GM12892 (cell line): ENCODE measurements around the gene APEX1.

Source experiments
- DNase-seq: peaks from one replicate; pipeline ENCODE4 v3.0.0; 2011; ENCODE audit not compliant: insufficient read length
- FAIRE-seq: peaks from 2 replicates; lab custom pipeline; 2011; peaks lifted over from hg19 to GRCh38; lab: Jason Lieb, UNC
- POLR2A ChIP-seq: IDR thresholded peaks from 2 replicates; pipeline ENCODE4 v1.6.1; 2011; ENCODE audit warnings: low read depth, low read length, control low read depth
- POLR2AphosphoS5 ChIP-seq: IDR thresholded peaks from 2 replicates; pipeline ENCODE4 v1.6.1; 2011; ENCODE audit warnings: low read depth, low read length, control low read depth
- TAF1 ChIP-seq: IDR thresholded peaks from 2 replicates; pipeline ENCODE4 v1.6.1; 2011; ENCODE audit warnings: low read depth, mild to moderate bottlenecking, control low read depth, low read length, borderline replicate concordance

Gene APEX1

DNA sequence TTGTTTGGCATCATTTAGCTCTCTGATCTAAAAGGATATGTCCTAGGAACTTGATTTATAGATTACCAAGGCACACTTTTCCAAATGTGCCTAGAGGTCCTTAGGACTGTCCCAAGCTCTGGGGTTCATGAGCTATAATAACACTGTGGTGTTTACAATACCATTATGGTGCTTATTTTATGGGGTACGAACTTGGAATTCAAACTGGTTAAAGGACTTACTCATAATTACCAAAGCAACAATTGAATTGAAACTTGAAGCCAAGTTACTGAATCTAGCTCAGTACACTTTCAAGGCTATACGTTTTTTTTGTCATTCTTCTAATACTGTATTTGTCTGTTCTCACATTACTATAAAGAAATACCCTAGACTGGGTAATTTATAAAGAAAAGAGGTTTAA is 32.1 kb upstream of the APEX1 start:
- FAIRE-seq: no peak
- TF ChIP-seq TAF1: no peak
- TF ChIP-seq POLR2A: no peak
- TF ChIP-seq POLR2AphosphoS5: no peak
- DNase-seq: no peak

DNA sequence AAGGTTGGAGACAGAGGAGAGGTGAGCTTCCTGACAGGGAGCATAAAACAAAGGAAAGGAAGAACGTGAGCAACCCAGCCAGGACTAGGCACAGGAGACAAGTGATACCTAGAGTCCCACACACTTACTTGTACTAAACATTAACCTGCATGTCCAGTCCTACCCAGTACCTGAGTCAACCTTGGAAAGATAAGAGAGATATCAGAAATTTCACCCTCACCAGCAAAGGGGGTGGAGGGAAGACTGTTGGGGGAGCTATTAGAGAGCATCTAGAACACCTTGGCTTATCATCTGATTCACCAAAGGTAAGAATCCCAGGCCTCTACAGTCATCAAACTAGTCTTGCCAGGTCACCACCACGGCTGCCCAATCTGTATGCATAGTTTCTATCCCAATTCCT is 30.2 kb upstream of the APEX1 start:
- FAIRE-seq (no peak), DNase-seq (no peak)
- TF ChIP-seq POLR2AphosphoS5: no peak
- no peak for TF ChIP-seq TAF1
- no peak for TF ChIP-seq POLR2A

DNA sequence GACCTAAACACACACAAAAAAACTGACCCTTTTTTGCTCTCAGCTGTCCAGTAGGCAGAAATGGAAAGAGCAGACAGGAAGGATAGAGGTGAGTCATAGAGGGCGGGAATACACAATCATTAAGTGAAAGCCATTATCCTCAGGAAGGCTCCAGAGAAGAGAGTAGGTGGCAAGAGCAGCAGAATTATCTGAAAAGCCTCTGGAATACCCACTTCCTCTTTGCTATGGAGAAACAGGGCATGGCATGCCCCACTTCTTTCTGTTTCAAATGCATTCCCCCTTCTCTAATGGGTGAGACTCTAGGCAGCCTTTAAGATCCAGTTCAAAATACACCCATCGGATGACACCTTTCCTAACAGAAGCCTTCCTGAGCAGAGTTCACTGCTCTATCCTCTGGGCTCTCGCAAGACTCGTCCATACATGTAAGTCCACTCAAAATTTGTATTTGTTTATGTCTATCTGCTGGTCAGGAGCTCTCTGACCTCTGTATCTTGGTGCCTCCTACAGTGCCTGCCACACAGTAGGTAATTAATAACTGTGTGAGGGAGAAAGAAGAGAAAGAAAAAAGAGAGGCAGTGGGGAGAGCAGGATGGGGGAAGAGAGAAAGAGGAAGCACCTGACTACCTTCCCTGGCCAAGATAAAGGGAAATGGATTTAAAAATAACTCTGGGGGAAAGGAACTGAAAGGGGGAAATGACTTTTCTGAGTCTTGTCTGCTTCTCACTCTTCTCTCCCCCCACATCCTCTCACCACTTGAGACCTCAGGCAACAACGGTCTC is 27.6 kb upstream of the APEX1 start:
- TF ChIP-seq TAF1 (no peak), POLR2A (no peak), POLR2AphosphoS5 (no peak)
- peak; percentile 52 for DNase-seq
- FAIRE-seq: peak; percentile 94

DNA sequence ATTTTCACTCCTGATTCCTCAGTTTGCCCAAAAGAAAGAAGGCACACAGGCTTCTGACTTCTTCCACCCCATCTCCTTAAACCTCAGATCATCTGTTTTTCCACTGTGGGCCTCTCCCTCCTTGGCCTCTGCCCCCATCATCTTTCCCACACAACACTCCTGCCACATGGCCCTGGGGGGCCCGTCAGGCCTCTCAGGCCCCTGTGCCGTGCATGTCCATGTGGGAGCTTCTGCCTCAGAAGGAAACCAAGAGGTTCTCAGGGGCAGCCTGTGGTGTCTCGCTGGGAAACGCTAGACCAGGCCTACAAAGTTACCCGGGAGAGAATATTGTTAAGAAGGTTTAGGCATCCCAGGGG is 27.0 kb upstream of the APEX1 start:
- 0 out of 2 replicates have a peak, but pooled peaks have one; percentile 38 for TF ChIP-seq POLR2AphosphoS5
- no peak for TF ChIP-seq TAF1
- DNase-seq (no peak), FAIRE-seq (no peak)

DNA sequence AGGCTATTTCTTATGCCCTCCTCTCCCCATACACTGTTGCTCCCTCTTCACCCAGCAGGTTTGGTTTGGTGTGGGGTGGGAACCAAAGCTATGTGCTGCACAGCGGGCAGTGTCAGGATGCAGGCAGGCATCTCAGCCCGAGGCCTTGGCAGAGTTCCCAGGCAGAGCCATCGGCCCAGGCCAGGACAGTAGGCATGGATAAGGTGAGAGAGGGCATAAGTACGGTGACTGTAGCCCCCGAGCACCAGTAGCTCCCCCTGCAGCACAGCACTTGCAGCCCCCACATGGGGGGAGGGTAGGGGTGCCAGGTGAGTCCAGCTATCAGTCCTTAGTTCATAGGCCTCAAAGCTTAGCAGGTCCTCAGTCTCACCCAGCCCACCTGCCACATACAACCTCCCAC is 26.2 kb upstream of the APEX1 start:
- DNase-seq (no peak), FAIRE-seq (no peak)

DNA sequence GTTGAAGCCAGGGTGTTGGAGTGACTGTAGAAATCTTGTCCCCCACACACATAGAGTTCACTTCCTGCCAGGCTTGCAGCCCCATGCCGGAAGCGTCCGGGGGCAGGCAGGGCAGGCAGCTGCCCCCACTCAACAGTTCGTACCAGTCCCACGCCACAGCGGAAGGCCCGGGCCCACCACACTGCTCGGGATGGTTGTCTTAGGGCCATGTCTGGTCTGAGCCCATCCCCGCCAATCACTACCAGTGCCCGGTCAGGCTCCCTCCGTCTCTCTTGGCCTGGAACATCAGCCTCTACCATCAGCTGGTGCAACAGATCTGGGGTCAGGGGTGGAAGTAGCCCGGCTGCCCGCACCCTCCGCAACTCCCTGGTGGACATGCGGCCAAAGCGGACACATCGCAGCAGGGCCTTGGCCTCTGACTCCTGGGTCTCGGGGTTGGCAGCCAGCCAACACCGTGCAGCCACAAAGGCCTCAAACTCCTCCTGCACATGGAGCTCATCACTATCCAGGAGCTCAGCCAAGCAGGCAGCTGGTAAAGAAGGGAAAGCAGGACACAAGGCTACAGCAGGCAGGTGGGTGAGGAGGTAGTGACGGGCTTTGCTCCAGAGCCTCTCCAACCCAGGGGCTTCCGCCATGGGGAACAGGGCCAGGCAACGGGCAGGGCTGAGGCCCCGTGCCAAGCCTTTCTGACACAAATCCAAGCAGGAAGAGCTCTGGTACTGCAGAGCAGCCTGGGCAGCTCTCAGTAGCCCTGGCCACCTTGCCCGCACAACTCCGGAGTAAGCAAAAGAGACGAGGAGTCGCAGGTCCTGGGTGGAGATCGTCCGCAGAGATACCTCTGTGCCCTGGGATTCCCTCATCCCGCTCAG is 25.0 kb upstream of the APEX1 start:
- DNase-seq (no peak), FAIRE-seq (no peak)
- TF ChIP-seq POLR2A (no peak), POLR2AphosphoS5 (no peak), TAF1 (no peak)

More for the DNA sequence above, 26.2 kb upstream of the APEX1 start:
- no peak for TF ChIP-seq TAF1
- TF ChIP-seq POLR2A: no peak
- TF ChIP-seq POLR2AphosphoS5: no peak

DNA sequence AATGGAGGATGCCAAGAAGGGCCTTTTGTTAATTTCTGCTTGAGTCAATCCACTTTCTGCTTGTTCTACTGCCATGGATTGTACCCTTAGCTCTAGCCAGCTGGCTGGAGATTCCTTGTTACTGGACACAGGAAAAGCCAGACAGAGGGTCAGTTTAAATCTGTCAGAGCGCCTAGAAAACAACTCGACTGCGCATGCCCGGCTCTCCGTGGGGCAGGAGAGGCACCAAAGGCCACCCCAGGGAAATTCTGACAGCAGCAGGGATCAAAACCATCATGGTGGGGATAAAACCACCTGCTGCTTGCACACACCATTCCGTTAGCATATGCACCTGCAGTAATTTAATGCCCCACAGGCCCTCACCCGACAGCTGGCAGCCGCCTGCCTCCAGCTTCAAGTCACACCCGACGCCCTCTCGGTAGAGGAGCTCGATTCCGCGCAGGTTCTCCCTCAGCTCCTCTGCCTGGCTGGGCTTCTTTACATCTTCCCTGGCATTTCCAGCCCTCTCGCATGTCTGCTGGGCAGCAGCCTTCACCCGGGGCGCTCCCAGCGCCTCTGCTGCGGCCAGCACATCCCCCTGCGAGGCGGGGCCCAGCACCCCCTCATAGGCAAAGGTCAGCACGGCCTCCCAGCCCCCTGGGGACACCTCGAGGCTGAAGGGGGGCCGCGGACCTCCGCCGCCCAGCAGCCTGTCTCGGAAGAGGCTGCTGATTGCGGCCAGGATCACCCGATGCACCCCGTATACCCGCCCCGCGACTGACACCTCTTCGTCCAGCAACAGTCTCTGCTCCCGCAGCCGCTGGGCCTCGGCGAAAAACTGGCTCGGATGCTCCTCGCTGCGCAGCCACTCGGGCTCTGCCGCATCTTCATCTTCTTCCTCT is 20.1 kb upstream of the APEX1 start:
- DNase-seq: no peak
- FAIRE-seq: no peak
- TF ChIP-seq TAF1 (no peak), POLR2AphosphoS5 (no peak), POLR2A (no peak)

DNA sequence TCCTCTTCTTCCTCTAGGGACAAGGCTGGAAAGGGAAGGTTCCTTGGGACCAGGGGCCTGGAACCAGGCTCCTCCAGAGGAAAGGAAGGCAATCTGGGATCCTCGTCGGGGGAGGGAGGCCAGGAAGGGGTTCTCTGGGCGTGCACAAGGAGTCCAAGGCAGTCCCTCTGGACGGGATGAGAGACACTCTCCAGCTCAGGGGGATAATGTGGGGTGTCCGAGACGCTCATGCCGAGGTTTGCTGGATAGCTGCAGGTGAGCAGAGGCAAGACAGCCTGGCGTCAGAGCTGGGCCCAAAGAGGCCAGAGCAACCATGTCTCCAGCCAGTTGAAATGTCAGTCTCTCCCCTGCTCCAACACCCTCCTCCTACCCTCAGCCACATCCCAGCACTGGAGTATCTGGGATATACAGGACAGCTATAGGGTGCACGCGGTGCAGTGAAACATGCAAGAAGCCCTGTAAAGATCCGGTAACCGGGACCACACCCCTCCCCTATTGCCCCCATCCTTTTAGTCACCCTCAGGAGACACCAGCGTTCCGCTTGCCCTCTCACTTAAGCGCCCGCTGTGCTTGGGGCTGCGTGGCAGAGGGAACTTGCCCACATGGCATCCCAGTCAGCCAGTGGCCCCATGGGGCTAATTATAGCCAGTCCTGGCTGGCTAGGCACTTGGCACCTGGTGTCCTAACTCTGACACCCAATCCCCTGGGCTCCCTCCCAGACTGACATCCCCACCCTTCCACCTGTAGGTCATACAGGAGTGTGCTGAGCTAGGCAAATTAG is 19.3 kb upstream of the APEX1 start, which contains the start of gene KLHL33:
KLHL33 (minus strand) TSS at position 585 of the 781 bp plus-strand sequence; CDS start at position 230, 355 bp downstream.
- DNase-seq (no peak), FAIRE-seq (no peak)
- TF ChIP-seq POLR2AphosphoS5 (no peak), POLR2A (no peak), TAF1 (no peak)

DNA sequence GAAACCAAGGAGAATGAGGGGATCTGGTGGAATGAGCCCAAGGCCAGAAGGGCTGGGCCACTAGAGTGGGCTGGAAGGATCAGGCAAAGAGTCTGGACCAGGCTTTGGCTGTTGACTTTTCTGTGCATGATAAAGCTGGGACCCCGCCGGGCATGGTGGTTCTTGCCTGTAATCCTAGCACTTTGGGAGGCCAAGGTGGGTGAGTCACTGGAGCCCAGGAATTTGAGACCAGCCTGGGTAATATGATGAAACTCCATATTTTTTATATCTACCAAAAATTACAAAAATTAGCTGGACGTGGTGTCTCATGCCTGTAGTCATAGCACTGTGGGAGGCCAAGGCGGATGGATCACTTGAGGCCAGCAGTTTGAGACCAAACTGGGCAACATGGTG is 18.7 kb upstream of the APEX1 start:
- TF ChIP-seq TAF1 (no peak), POLR2A (no peak), POLR2AphosphoS5 (no peak)
- FAIRE-seq (no peak), DNase-seq (no peak)

DNA sequence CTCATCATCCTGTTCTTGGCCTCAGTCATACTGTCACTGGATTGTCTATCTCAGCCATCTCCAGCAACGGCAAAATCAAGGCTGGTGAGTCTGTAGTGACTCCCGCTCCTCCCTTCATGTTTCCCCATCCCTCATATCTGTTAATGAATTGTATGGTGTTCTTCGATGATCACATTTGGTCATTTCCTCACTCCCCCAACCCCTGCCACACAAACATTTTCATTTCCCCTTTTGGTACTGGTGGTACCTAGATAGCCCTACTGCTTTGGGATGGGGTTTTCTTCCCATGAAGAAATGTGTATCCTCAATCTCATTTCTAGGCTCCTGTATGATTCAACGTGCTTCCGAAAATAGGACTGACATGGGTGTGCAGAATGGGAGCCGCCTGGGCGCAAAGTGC is 16.4 kb upstream of the APEX1 start:
- FAIRE-seq (no peak), DNase-seq (no peak)
- no peak for TF ChIP-seq POLR2A

DNA sequence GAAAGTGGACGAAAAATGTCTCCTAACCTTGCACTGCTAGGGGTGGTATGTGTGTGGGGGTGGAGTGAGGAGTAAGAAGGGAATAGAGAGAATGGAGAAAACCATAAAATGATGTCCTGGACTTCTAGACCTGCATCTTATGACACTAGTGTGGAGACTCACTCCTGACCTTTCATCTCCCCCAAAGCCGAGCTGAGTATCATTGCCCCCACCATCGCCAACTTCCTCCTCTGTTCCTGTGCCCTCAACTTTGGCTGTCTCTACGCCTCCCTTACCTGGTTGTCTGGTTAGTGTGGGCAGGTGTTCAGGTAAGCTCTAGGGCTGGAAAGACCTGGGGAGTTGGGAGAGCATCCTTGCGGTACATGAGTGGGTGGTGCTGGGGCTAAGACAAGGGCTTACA is 14.6 kb upstream of the APEX1 start:
- FAIRE-seq: no peak
- TF ChIP-seq POLR2A (no peak), TAF1 (no peak)
- DNase-seq: no peak
